HUES48 (cell line): ENCODE data around the gene GREB1.

ENCODE experiments used
- H3K27ac ChIP-seq: one replicate; pipeline ENCODE4 v1.7.0; 2013; ENCODE audit warnings: low read depth, low read length, inconsistent platforms
- H3K27me3 ChIP-seq: 2 replicates; pipeline ENCODE4 v1.6.1; 2013; ENCODE audit warnings: mild to moderate bottlenecking, low read length; ENCODE audit not compliant: control insufficient read depth, insufficient read depth
- H3K36me3 ChIP-seq: 2 replicates; pipeline ENCODE4 v1.6.1; 2013; ENCODE audit warnings: low read length; ENCODE audit not compliant: control insufficient read depth, insufficient read depth
- H3K4me1 ChIP-seq: 2 replicates; pipeline ENCODE4 v1.6.1; 2013; ENCODE audit warnings: mild to moderate bottlenecking, low read length; ENCODE audit not compliant: control insufficient read depth, insufficient read depth
- H3K4me3 ChIP-seq: 2 replicates; pipeline ENCODE4 v1.5.1; 2013; ENCODE audit warnings: mild to moderate bottlenecking, low read depth, low read length
- H3K9ac ChIP-seq: 2 replicates; pipeline ENCODE4 v1.6.1; 2013; ENCODE audit warnings: mild to moderate bottlenecking, low read depth, low read length, moderate library complexity
- H3K9me3 ChIP-seq: 2 replicates; pipeline ENCODE4 v1.6.1; 2013; ENCODE audit warnings: low read length; ENCODE audit not compliant: control insufficient read depth, insufficient read depth

The GREB1 gene

DNA sequence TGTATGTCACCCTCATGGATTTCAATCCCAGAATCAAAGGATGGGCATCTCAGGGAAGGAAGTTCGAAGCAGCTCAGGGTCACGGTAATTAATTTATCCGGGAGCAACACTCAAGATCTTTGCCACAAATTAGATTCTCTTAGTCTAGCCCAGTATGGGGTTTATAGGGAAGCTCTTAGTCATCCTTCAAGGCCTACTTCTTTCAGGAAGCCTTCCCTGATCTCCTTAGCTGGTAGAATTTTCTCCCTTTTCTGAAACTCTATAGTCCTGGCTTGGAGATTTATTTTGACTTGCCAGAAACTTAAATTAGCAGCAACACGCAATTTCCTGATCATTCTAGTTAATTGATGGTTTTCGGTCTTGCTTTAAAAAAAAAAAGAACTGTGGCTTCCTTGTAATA, 20.5 kb upstream of the GREB1 start:
- Histone ChIP-seq H3K9ac (no peak overlapping the region), H3K27me3 (no peaks in the 10 kb centered on the region), H3K27ac (no peak overlapping the region), H3K4me3 (no peak overlapping the region), H3K36me3 (no peaks in the 10 kb centered on the region), H3K4me1 (peaks cover 19% of the 10 kb centered on the region), H3K9me3 (no peaks in the 10 kb centered on the region)

DNA sequence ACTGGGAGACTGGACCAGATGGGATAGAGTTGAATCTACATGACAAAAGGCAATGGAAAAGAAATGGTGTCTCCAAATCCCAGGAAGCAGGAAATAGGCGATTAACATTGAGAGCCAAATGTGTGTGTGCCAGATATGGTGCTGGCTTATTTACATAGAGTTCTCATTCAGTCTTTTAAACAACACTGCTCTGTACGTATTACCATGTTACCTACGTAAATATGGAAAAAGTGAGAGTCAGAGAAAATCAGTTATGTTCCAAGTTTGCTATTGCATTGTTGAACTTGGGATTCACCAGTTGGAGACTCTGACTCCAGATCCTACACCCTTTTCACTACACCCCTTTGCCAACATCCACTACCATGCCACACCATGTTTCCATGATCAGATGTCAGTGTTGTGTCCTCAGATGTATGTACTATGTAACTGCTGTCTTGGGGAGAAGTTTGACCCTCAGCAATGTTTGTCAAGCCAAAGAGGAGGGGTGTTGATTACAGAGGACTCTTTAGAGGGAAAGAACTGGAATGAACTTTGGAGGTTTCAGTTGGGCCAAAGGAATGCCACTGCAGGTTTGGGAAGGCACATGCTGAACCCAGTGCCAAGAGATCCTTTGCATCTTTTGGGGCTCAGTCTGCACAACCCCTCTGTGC, 19.6 kb upstream of the GREB1 start:
- no peaks in the 10 kb centered on the region for H3K27me3 ChIP-seq
- peaks cover 19% of the 10 kb centered on the region for H3K4me1 ChIP-seq
- no peak overlapping the region for H3K27ac ChIP-seq
- H3K36me3 ChIP-seq: no peaks in the 10 kb centered on the region
- no peak overlapping the region for H3K9ac ChIP-seq
- no peaks in the 10 kb centered on the region for H3K9me3 ChIP-seq
- no peak overlapping the region for H3K4me3 ChIP-seq

DNA sequence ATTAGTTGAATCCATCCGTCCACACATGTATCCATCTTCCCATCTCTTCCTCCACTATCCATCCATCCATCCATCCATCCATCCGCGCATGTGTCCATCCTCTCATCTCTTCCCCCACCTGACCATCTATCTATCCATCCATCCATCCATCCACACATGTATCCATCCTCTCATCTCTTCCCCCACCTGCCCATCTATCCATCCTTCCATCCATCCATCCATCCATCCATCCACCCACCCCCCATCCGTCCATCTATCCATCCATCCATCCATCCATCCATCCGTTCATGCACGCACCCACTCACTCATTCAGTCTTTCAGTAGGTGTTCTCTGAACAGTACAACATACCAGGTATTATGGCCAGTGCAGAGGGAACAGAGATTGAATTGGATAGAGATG, 18.9 kb upstream of the GREB1 start:
- no peak overlapping the region for H3K9ac ChIP-seq

DNA sequence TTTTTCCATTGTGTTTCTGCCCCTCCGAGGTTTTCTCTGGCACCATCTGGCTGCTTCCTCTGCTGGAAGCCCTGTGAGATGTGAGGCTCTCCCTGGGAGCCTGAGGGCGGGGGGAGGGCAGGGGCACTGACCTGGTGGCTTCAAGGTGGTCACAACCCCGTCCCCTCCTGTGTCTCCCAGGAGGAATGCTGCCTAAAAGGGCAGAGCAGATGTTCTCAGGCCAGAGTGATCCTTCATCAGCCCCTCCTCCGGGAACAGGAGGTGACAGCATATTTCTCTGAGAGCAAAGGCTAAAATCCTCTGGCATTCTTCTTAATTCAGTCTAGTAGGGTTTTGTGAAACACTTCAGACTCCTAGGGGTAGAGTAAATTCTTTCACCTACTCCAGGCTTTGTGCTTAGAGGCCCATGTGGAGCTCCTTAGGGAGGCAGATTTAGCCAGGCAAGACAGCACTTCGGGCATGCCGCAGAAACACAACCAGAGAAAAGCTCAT, 18.3 kb upstream of the GREB1 start:
- Histone ChIP-seq H3K9ac (no peak overlapping the region), H3K36me3 (no peaks in the 10 kb centered on the region), H3K27ac (peak overlapping the region; percentile 77), H3K9me3 (no peaks in the 10 kb centered on the region), H3K4me1 (peaks cover 19% of the 10 kb centered on the region), H3K4me3 (no peak overlapping the region), H3K27me3 (no peaks in the 10 kb centered on the region)

More for the DNA sequence above, 18.9 kb upstream of the GREB1 start:
- Histone ChIP-seq H3K36me3 (no peaks in the 10 kb centered on the region), H3K9me3 (no peaks in the 10 kb centered on the region), H3K27me3 (no peaks in the 10 kb centered on the region), H3K4me1 (peaks cover 19% of the 10 kb centered on the region), H3K27ac (peak overlapping the region; percentile 77), H3K4me3 (no peak overlapping the region)

DNA sequence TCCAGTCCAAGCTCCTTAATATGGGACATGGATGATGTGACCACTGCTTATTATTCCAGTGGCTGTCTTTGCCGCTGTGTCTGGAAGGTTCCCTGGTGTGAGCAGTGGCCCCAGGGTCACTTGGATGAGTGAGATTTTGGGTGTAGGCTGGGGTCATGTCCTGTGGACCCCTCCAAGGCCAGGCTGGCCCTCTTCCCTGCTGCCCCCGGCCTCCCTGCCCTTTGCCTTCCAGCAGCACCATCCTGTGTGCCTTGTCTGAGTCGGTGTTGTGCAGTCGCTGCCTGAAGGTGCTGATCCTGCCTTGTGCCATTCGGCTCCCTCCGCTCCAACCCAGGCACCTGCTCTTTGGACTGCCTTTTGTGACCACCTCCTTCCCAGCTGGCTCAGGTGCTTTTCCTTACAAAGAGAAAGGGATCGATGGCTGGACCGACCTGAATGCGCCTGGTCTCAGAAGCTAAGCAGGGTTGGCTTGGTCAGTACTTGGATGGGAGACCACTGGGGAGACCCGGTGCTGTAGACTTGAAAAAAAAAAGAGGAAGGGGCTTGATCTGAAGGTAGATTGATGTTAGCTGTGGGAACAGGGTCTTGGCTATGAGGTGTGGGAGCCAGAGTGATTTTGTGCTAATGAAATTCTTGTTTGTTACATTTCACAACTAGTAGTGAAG, 16.7 kb upstream of the GREB1 start:
- peaks cover 19% of the 10 kb centered on the region for H3K4me1 ChIP-seq
- no peak overlapping the region for H3K4me3 ChIP-seq
- no peak overlapping the region for H3K27ac ChIP-seq

DNA sequence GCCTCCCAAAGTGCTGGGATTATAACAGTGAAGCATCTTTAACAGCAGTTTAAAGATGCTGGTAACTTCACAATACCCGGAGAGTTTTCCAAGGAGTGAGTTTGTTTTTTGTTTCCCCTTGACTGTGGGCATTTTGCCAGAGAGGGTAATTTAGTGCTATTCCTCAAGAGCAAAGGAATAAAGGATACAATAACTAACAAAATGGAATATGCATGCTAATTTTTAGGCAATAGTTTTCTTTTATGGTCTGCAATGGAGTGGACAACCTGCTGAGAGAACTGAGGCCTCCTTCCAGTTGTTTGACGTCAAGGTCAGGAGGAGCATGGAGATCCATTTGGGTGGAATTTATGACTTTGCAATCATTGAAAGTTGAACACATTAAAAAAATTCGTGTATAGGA, 15.9 kb upstream of the GREB1 start:
- no peak overlapping the region for H3K9ac ChIP-seq
- peaks cover 19% of the 10 kb centered on the region for H3K4me1 ChIP-seq
- no peak overlapping the region for H3K27ac ChIP-seq
- H3K9me3 ChIP-seq: no peaks in the 10 kb centered on the region
- H3K27me3 ChIP-seq: no peaks in the 10 kb centered on the region
- no peaks in the 10 kb centered on the region for H3K36me3 ChIP-seq
- H3K4me3 ChIP-seq: no peak overlapping the region

More for the DNA sequence above, 16.7 kb upstream of the GREB1 start:
- Histone ChIP-seq H3K36me3 (no peaks in the 10 kb centered on the region), H3K9me3 (no peaks in the 10 kb centered on the region), H3K27me3 (no peaks in the 10 kb centered on the region), H3K9ac (no peak overlapping the region)

DNA sequence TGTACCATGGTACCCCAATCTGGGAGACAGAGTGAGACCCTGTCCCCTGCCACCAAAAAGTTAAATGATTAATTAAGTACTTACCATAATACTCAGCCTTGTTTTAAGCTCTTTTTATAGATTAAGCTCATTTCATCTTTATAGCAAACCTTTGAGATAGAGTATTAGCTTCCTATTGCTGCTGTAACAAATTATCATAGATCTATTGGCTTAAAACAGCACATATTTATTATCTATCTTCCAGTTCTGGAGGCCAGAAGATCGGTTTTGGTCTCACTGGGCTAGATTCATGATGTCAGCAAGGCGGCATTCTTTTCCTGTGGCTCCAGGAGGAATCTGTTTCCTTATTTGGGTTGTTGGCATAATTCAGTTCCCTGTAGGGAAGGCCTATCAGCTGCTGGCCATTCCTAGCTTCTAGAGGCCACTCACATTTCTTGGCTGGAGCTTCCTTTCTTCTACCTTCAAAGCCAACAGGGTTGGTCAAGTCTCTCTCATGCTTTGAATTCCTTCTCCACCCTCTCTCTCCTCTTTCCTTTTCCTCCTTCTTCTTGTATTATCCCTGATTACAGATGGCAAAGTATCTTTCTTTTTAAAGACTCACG, 13.7 kb upstream of the GREB1 start:
- Histone ChIP-seq H3K36me3 (no peaks in the 10 kb centered on the region), H3K4me3 (no peak overlapping the region), H3K27me3 (no peaks in the 10 kb centered on the region), H3K27ac (no peak overlapping the region), H3K9ac (no peak overlapping the region), H3K4me1 (peaks cover 6% of the 10 kb centered on the region), H3K9me3 (no peaks in the 10 kb centered on the region)

DNA sequence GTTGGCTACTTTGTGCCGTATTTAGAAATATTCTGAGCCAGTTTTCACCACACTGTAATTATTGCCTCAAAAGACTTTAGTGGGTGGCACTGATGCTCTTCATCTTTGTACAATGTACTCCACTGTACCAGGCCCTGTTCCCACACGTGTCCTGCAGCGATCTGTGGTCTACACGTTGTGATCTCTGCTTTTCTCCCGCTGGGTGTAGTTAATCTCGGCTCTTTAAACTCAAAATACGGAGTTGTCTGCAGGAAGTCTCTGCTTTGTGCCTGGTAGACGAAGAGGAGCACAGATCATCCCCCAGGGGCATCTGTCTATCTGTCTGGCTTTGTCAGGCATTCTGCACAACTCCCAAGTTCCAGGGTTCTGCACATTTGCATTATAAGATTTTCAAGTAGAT, 12.1 kb upstream of the GREB1 start:
- H3K9ac ChIP-seq: no peak overlapping the region
- H3K27me3 ChIP-seq: no peaks in the 10 kb centered on the region
- H3K36me3 ChIP-seq: no peaks in the 10 kb centered on the region
- no peak overlapping the region for H3K4me3 ChIP-seq
- H3K27ac ChIP-seq: no peak overlapping the region
- no peaks in the 10 kb centered on the region for H3K4me1 ChIP-seq
- H3K9me3 ChIP-seq: no peaks in the 10 kb centered on the region

DNA sequence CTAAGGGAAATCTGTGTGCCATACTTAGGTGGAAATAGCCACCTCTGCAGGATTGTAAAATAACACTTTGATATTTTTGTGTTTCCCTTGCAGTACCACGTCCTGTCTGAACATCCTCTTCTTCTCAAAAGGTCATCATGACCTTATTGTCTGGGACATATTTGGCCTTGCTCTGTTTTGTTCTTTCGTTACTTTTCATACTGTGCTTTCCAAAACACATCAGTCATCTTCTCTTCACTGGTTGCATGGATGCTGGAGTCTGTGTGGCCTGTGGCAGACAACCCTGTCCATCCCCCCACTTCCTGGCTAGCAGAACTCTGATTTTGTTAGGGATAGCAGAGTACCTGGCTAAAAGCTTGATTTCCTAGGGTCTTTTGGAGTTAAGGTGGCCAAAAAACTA, 9.4 kb upstream of the GREB1 start:
- Histone ChIP-seq H3K36me3 (no peaks in the 10 kb centered on the region), H3K9ac (no peak overlapping the region), H3K9me3 (no peaks in the 10 kb centered on the region), H3K27me3 (no peaks in the 10 kb centered on the region), H3K27ac (no peak overlapping the region), H3K4me3 (no peak overlapping the region), H3K4me1 (no peaks in the 10 kb centered on the region)

DNA sequence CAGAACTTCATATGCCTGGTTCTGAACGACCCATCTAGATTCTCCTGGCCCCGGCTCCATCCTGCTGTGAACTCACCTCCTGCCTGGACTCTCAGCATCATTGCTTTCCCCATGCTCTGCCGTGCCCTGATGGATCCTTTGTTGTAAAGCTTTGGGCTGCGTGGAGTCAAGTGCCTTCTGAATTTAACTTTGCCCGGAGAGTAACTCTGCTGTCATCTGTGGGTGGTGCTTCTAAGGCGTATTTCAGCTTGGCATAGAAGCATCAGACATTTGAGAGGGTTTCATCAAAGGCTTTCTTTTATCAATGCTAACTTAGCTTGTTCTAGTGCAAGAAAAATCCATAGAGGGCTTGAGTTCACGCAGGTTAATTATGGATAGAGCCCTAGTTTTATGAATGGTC, 8.1 kb upstream of the GREB1 start:
- no peaks in the 10 kb centered on the region for H3K36me3 ChIP-seq
- H3K27me3 ChIP-seq: no peaks in the 10 kb centered on the region
- no peaks in the 10 kb centered on the region for H3K4me1 ChIP-seq
- no peaks in the 10 kb centered on the region for H3K9me3 ChIP-seq
- no peak overlapping the region for H3K9ac ChIP-seq
- H3K27ac ChIP-seq: no peak overlapping the region
- H3K4me3 ChIP-seq: no peak overlapping the region

DNA sequence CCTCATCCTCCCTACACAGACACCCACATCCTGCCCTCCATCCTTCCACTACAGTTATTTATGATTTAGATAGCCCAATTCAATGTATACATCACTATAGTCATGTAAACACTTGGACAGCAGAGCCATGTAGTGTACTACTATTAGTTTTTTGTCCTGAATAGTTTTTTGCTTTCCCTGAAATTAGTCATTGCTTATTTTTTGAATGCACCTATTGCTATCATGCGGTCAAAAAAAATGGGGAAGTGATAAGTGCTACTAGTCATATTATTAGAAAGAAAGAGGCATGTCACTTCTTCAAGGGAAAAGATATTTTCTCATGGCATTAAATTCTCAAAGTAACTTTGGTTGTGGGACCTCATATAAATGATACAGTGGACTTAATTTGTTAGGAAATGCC, 6.8 kb upstream of the GREB1 start:
- no peak overlapping the region for H3K27ac ChIP-seq
- no peaks in the 10 kb centered on the region for H3K27me3 ChIP-seq
- H3K4me1 ChIP-seq: no peaks in the 10 kb centered on the region
- H3K9me3 ChIP-seq: no peaks in the 10 kb centered on the region
- no peak overlapping the region for H3K4me3 ChIP-seq
- no peaks in the 10 kb centered on the region for H3K36me3 ChIP-seq
- no peak overlapping the region for H3K9ac ChIP-seq
